ENCODE data around the gene SRGAP1. TPM values are rescaled to one million over a fixed set of nuclear protein-coding genes. Genes with fewer than 3 reads are reported as not detected.
A peak's percentile ranks its signal among the peaks of the same experiment; 100 is the strongest.

SRGAP1 gene
- total RNA-seq, 6 experiments from 2014 or later: 1.3 to 5.0 (median 3.0) TPM

DNA sequence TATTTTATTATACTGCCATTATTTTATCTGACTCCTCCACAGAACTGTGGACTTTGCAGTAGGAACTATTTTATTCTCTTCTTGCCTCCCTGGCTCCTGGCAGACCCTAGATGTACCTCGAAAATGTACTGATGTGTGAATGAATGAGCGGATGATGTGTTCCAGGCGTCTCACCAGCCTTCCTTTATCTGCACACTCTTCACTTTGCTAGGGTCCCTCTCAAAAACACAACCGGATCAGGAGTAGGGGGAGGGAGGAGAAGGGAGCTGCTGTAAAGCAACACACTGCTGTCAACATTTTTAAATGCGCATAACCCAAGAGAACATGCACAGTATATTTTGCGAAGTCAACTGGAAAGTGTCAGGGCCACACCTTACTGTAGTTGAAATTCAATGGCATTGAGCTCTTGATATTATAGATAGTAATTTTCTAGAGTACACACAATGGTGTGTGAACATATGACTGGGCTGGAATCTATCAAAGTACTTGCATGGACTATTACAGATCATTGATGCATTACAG lies 36.3 kb downstream of the SRGAP1 start:
- no peaks in the 10 kb centered on the region for H3K36me3 ChIP-seq
- intact Hi-C loops (cut with DNase I): no loop called here
- ATAC-seq (no peak), DNase-seq (no peak)
- no peak overlapping the region for H3K4me3 ChIP-seq
- 92% methylated on average over 5 of the region's 6 CpGs for WGBS (ENCODE audit: insufficient coverage, low coverage, low lambda C conversion rate, missing lambda C conversion rate)
- no peaks in the 10 kb centered on the region for H3K27me3 ChIP-seq
- H3K4me1 ChIP-seq: no peaks in the 10 kb centered on the region
- H3K27ac ChIP-seq: no peak overlapping the region
- no peaks in the 10 kb centered on the region for H3K9me3 ChIP-seq
- TF ChIP-seq, protein P1, sequence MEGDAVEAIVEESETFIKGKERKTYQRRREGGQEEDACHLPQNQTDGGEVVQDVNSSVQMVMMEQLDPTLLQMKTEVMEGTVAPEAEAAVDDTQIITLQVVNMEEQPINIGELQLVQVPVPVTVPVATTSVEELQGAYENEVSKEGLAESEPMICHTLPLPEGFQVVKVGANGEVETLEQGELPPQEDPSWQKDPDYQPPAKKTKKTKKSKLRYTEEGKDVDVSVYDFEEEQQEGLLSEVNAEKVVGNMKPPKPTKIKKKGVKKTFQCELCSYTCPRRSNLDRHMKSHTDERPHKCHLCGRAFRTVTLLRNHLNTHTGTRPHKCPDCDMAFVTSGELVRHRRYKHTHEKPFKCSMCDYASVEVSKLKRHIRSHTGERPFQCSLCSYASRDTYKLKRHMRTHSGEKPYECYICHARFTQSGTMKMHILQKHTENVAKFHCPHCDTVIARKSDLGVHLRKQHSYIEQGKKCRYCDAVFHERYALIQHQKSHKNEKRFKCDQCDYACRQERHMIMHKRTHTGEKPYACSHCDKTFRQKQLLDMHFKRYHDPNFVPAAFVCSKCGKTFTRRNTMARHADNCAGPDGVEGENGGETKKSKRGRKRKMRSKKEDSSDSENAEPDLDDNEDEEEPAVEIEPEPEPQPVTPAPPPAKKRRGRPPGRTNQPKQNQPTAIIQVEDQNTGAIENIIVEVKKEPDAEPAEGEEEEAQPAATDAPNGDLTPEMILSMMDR (IDR thresholded peaks at IDR 0.05): no peak
- TF ChIP-seq POLR2A (IDR thresholded peaks at IDR 0.05): no peak

- no peak for DNase-seq
Observed at GRCh38 chr12:63882844-63883243, 38.3 kb downstream of the SRGAP1 start.

DNA sequence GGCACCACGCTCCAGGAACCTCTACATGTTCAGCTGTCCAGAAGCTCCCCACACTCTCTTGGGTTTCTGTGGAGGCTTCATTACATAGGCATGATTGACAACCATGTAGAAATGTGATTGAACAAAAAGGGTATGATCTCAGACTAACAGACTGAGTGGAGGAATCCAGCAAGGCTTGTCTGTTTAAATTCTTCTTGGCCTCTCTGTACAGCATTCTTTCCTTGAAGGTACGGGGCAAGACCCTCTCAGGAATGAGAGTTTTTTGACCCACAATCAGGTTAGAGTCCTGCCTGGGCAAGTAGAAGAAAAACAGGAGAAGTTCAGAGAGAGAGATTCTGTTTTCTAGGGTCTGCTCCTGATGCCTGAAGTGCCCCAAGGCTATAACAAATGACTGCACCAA lies 40.9 kb downstream of the SRGAP1 start:
- Histone ChIP-seq H3K36me3 (no peaks in the 10 kb centered on the region), H3K4me1 (peaks cover 0 to 11% (median 0%) of the 10 kb centered on the region in 4 donors), H3K27me3 (no peaks in the 10 kb centered on the region), H3K27ac (no peak overlapping the region), H3K4me3 (no peak overlapping the region), H3K9me3 (no peaks in the 10 kb centered on the region)
- ATAC-seq: no peak
- no peak for TF ChIP-seq POLR2A (IDR thresholded peaks at IDR 0.05)
- TF ChIP-seq, protein P1 (IDR thresholded peaks at IDR 0.05): no peak
- intact Hi-C loops (cut with DNase I): no loop called here
- WGBS (ENCODE audit: insufficient coverage, low coverage, low lambda C conversion rate, missing lambda C conversion rate): 100% methylated on average over 1 of the region's 2 CpGs
- DNase-seq: no peak

More at GRCh38 chr12:63882844-63883243, 38.3 kb downstream of the SRGAP1 start:
- H3K36me3 ChIP-seq: no peaks in the 10 kb centered on the region
- no peaks in the 10 kb centered on the region for H3K27me3 ChIP-seq
- 50% methylated on average over 1 of the region's 2 CpGs for WGBS (ENCODE audit: insufficient coverage, low coverage, low lambda C conversion rate, missing lambda C conversion rate)
- TF ChIP-seq, protein P1 (IDR thresholded peaks at IDR 0.05): no peak
- no peak for TF ChIP-seq POLR2A (IDR thresholded peaks at IDR 0.05)
- intact Hi-C loops (cut with DNase I): no loop called here
- H3K4me3 ChIP-seq: no peak overlapping the region
- H3K9me3 ChIP-seq: no peaks in the 10 kb centered on the region
- H3K4me1 ChIP-seq: no peaks in the 10 kb centered on the region
- no peak overlapping the region for H3K27ac ChIP-seq
- ATAC-seq: no peak

- ATAC-seq (peak in 1 of 4 donors; percentile 34), DNase-seq (no peak)
- H3K27me3 ChIP-seq: no peaks in the 10 kb centered on the region
- H3K36me3 ChIP-seq: no peaks in the 10 kb centered on the region
- intact Hi-C loops (cut with DNase I): no loop called here
- H3K27ac ChIP-seq: peak overlapping the region; percentile 51 to 95 (median 78)
- WGBS (ENCODE audit: insufficient coverage, low coverage, low lambda C conversion rate, missing lambda C conversion rate): 82% methylated on average over 4 of the region's 8 CpGs
- TF ChIP-seq, protein P1 (IDR thresholded peaks at IDR 0.05): no peak
- no peak for TF ChIP-seq POLR2A (IDR thresholded peaks at IDR 0.05)
- no peaks in the 10 kb centered on the region for H3K9me3 ChIP-seq
- H3K4me3 ChIP-seq: no peak overlapping the region
- peaks cover 0 to 11% (median 0%) of the 10 kb centered on the region in 4 donors for H3K4me1 ChIP-seq
Observed at GRCh38 chr12:63888908-63889635, 44.6 kb downstream of the SRGAP1 start.

Data from right lobe of liver (tissue), 6 donors.